HepG2 (cell line): ENCODE measurements around the gene NOL4L. TPM values are rescaled to one million over a fixed set of nuclear protein-coding genes. Genes with fewer than 3 reads are reported as not detected.

Source experiments
- ATAD3A ChIP-seq: sonication (generic); formaldehyde crosslinking; IDR thresholded peaks from 2 replicates; pipeline ENCODE4 v1.4.0; 2020; ENCODE audit warnings: missing genetic modification reagents
- BORCS8-MEF2B ChIP-seq: sonication (generic); formaldehyde crosslinking; IDR thresholded peaks from 2 replicates; pipeline ENCODE4 v1.8.0; 2022; ENCODE audit warnings: mild to moderate bottlenecking, missing genetic modification reagents
- BRF2 ChIP-seq: sonication (generic); formaldehyde crosslinking; IDR thresholded peaks from 2 replicates; pipeline ENCODE4 v1.8.1; 2022; ENCODE audit warnings: mild to moderate bottlenecking, missing genetic modification reagents
- FLYWCH1 ChIP-seq: sonication (generic); formaldehyde crosslinking; IDR thresholded peaks from 2 replicates; pipeline ENCODE4 v1.8.1; 2023; ENCODE audit warnings: mild to moderate bottlenecking, missing genetic modification reagents
- HMGXB3 ChIP-seq: sonication (generic); formaldehyde crosslinking; IDR thresholded peaks from 2 replicates; pipeline ENCODE4 v1.4.0; 2020; ENCODE audit warnings: missing genetic modification reagents, borderline replicate concordance
- HNRNPLL ChIP-seq: fragments of 200-400 bp; formaldehyde crosslinking; IDR thresholded peaks from 2 replicates; pipeline ENCODE4 v1.6.1; 2017; ENCODE audit warnings: mild to moderate bottlenecking, low read depth, low read length; ENCODE audit not compliant: poor library complexity, severe bottlenecking
- LCORL ChIP-seq, 2 experiments: fragments of 450-650 bp in 1 of 2; sonication (generic) in 1 of 2; formaldehyde crosslinking in 1 of 2; IDR thresholded peaks; 2 replicates each; pipeline versions ENCODE4 v1.5.0 to v1.6.1; 2017 to 2020; ENCODE audit warnings: antibody characterized with exemption in 1 of 2, missing genetic modification reagents in 1 of 2
- MED13 ChIP-seq: sonication (generic); formaldehyde crosslinking; IDR thresholded peaks from 2 replicates; pipeline ENCODE4 v1.5.0; 2020; ENCODE audit warnings: missing genetic modification reagents
- ONECUT2 ChIP-seq: sonication (generic); formaldehyde crosslinking; IDR thresholded peaks from 2 replicates; pipeline ENCODE4 v1.4.0; 2020; ENCODE audit warnings: missing genetic modification reagents
- PAWR ChIP-seq: sonication (generic); formaldehyde crosslinking; IDR thresholded peaks from 2 replicates; pipeline ENCODE4 v1.4.0; 2020; ENCODE audit warnings: missing genetic modification reagents, mild to moderate bottlenecking, borderline replicate concordance
- PAX8 ChIP-seq: sonication (generic); formaldehyde crosslinking; IDR thresholded peaks from 2 replicates; pipeline ENCODE4 v1.8.0; 2022; ENCODE audit warnings: mild to moderate bottlenecking, missing genetic modification reagents, borderline replicate concordance
- RAD21 ChIP-seq: fragments of 450-650 bp; formaldehyde crosslinking; IDR thresholded peaks from 2 replicates; pipeline ENCODE4 v1.5.0; 2020; ENCODE audit warnings: mild to moderate bottlenecking
- RBM39 ChIP-seq: fragments of 200-400 bp; formaldehyde crosslinking; IDR thresholded peaks from one replicate; pipeline ENCODE4 v1.6.1; 2018; ENCODE audit warnings: antibody characterized with exemption, mild to moderate bottlenecking, low read depth, low read length; ENCODE audit not compliant: poor library complexity, severe bottlenecking
- TP53 ChIP-seq: sonication (generic); formaldehyde crosslinking; conservative IDR thresholded peaks from 2 replicates; pipeline ENCODE4 v1.4.0; 2020; ENCODE audit warnings: missing genetic modification reagents
- UBTF ChIP-seq: sonication (generic); formaldehyde crosslinking; IDR thresholded peaks from 2 replicates; pipeline ENCODE4 v1.4.0; 2020; ENCODE audit warnings: mild to moderate bottlenecking, missing genetic modification reagents
- ZNF30 ChIP-seq: sonication (generic); formaldehyde crosslinking; IDR thresholded peaks from 2 replicates; pipeline ENCODE4 v1.5.0; 2020; ENCODE audit warnings: mild to moderate bottlenecking, missing genetic modification reagents
- ZNF350 ChIP-seq: sonication (generic); formaldehyde crosslinking; IDR thresholded peaks from 2 replicates; pipeline ENCODE4 v1.4.0; 2020; ENCODE audit warnings: mild to moderate bottlenecking, low read depth, missing genetic modification reagents, borderline replicate concordance
- ZNF564 ChIP-seq: sonication (generic); formaldehyde crosslinking; IDR thresholded peaks from 2 replicates; pipeline ENCODE4 v1.8.1; 2023; ENCODE audit warnings: mild to moderate bottlenecking, missing genetic modification reagents
- ZNF678 ChIP-seq: sonication (generic); formaldehyde crosslinking; IDR thresholded peaks from 2 replicates; pipeline ENCODE4 v1.4.0; 2020; ENCODE audit warnings: mild to moderate bottlenecking, missing genetic modification reagents
- ZNF883 ChIP-seq: sonication (generic); formaldehyde crosslinking; IDR thresholded peaks from 2 replicates; pipeline ENCODE4 v1.5.1; 2020; ENCODE audit warnings: mild to moderate bottlenecking, missing genetic modification reagents; ENCODE audit errors: not compliant biosample characterization
- ZSCAN22 ChIP-seq: sonication (generic); formaldehyde crosslinking; IDR thresholded peaks from 2 replicates; pipeline ENCODE4 v1.4.0; 2020; ENCODE audit warnings: mild to moderate bottlenecking, missing genetic modification reagents
- polyA plus RNA-seq, 8 experiments: library from polyadenylated mRNA; depleted of rRNA in 3 of 8; stranded (reverse) in 7 of 8; unstranded in 1 of 8; fragments of >200 nt; fragmentation: Illumina TruSeq in 4 of 8; extraction: Trizol in 4 of 8; gene quantifications; 2 replicates each; pipeline versions ENCODE4 v1.2.1 to v1.2.3, GENCODE V29; 2011 to 2016; ENCODE audit warnings: low read depth in 4 of 8, missing spikeins in 1 of 8, mixed read lengths in 1 of 8; ENCODE audit not compliant: insufficient read depth in 1 of 8
- total RNA-seq, 5 experiments: library from RNA; depleted of rRNA; stranded (reverse); fragments of >200 nt; fragmentation: Illumina TruSeq; extraction: Trizol; gene quantifications; 2 replicates each; pipeline ENCODE4 v1.2.3, GENCODE V29; 2016; ENCODE audit warnings: low read depth in 1 of 5

The NOL4L gene
- total and polyA plus RNA-seq, 2 of the 13 experiments (the other 11 are each of a cell fraction or from before 2014, with no cell fraction given): 16.6 to 35.4 TPM

GRCh38 chr20:32537657-32538525 is 47.2 kb downstream of the NOL4L start (continued):
- TF ChIP-seq HMGXB3 (CRISPR knock-in tag): no peak
- peak; percentile 56; the same call in 1 of the 2 replicates for TF ChIP-seq MED13 (CRISPR knock-in tag)
- no peak for TF ChIP-seq ATAD3A
- TF ChIP-seq FLYWCH1 (CRISPR knock-in tag): no peak
- TF ChIP-seq RBM39: no peak
- TF ChIP-seq TP53 (CRISPR knock-in tag): no peak
- no peak for TF ChIP-seq PAX8
- no peak for TF ChIP-seq ZNF678 (CRISPR knock-in tag)
- TF ChIP-seq LCORL (IDR thresholded peaks at IDR 0.05): no peak
- TF ChIP-seq LCORL (CRISPR knock-in tag; IDR thresholded peaks at IDR 0.05): no peak; the same call in none of the 2 replicates
- TF ChIP-seq ZNF350: no peak
- no peak for TF ChIP-seq ZNF30 (CRISPR knock-in tag)
- no peak for TF ChIP-seq BORCS8-MEF2B (CRISPR knock-in tag)
- no peak for TF ChIP-seq HNRNPLL
- TF ChIP-seq PAWR (CRISPR knock-in tag): no peak
- TF ChIP-seq UBTF (CRISPR knock-in tag): no peak; the same call in 1 of the 2 replicates
- no peak for TF ChIP-seq RAD21 (CRISPR knock-in tag)
- no peak for TF ChIP-seq ZNF883 (CRISPR knock-in tag)
- no peak for TF ChIP-seq BRF2 (CRISPR knock-in tag)
- TF ChIP-seq ZSCAN22 (CRISPR knock-in tag): no peak
- TF ChIP-seq ZNF564 (CRISPR knock-in tag): no peak
- TF ChIP-seq ONECUT2 (CRISPR knock-in tag): no peak
